Mucosa of gallbladder (tissue), 1 donor: ENCODE measurements around the gene FFAR4. TPM values are rescaled to one million over a fixed set of nuclear protein-coding genes. Genes with fewer than 3 reads are reported as not detected.

Source experiments
- DNase-seq: peaks from one replicate; pipeline ENCODE4 v3.0.0-alpha.2; 2020; ENCODE audit warnings: low spot score
- total RNA-seq: library from RNA; stranded (reverse); gene quantifications from one replicate; pipeline ENCODE4 v1.2.1, GENCODE V29; 2021
- donor health status: DM: no; HTN: no; CAD: no.

Gene FFAR4
- total RNA-seq, 1 donor from 2014 or later: 6.1 TPM

DNA sequence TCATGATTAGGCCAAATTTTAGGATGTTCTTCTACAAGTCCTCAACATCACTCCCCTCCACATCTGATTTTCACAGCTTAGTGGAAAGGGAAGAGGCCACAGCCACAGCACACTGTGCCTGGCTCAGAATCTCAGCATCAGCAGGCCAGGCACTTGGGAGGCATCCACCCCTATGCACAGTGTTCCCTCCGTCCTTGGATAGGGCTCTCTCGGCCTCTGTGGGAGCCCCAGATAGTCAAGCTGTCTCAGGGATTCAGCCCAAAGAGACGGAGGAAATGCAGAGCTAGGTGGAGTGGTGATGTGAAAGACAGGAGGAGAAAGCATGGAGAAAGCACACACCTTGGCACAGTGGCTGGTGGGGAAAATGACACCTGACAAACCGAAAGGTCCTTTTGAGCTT is 33.3 kb downstream of the FFAR4 start:
- DNase-seq: no peak

DNA sequence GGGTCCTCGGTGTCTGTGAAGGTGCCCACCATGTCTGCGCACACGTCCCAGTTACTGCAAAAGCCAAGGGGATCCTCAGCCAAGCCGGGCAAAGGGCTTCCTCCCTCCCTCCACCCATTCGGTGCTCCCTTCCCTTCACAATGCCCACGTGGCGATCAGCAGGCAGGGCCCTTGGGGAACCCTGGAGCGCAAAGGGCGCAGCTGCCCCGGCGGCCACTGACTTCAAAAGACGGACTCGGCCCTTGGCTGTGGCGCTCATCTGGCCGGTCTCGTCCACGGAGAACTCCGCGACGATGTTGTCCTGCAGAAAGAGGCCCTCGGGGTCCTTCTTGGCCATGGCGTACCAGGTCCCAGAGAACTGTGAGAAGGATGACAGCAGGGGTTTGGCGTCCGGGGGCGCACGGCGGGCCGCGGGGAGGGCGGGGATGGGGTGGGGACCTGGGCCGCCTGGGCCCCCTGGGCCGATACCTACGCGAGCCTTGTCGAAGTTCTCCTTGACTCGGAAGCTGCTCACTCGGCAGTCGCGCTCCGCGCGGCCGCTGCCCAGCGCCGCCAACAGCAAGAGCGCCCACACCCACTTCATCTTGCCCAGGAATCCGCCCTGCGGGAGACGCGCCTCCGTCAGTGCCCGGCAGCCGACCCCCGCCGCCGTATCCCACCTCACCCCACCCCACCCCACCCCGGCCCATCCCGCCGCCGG is 34.1 kb downstream of the FFAR4 start:
- peak; percentile 35 for DNase-seq

DNA sequence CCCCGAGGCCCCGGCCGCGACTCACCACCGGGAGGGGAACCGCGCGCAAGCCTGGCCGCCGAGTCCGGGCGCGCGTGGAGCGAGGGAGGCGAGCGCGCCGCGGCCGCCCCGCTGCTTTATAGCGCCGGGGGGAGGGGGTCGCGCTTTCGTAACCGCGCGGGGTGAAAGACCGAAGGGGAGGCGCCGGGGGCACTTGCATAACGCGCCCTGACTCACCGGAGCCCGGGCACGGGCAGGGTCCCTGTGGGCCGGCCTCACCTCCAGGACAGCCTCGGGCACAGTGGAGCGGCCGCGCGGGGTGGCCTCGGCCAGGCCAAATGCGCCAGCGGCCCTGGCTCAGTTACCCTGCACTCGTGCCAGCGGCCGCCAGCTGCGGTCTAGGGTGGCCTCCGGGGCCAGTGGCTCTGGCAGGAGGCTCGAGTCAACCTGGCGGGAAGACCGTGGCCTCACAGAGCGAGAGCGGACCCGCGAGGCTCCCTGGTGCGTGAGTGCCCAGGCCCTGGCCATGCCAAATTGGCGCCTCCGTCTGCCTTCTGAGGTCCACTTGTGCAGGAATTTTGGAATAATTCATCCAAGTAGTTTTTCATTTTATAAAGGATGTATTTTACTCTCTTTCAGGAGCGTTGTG is 34.8 kb downstream of the FFAR4 start, which contains the start of gene RBP4:
Gene RBP4 (minus strand): TSS at position 90 of the 628 bp plus-strand sequence. CDS start 207 bp downstream, outside the sequence.
- no peak for DNase-seq

DNA sequence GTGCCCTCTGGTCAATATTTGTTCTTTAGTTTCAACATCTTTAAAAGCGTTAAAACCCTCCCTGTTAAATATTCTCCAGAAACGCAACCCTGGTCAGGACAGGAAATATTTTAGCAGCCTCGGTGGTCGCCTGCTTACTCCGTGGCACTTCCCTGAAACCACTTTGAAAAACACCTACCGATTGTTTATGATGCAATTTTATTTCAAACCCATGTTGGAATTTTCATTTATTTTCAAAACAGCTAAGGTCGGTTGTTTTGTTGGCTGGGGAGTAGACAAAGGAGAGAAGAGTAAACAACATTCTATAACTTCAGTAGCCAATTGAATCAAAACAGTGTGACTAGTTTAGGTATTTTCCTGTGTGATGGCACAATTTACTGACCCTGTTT is 35.3 kb downstream of the FFAR4 start:
- DNase-seq: no peak

GRCh38 chr10:93603023-93603422 is 36.6 kb downstream of the FFAR4 start:
- DNase-seq: no peak

GRCh38 chr10:93604146-93604545 is 37.7 kb downstream of the FFAR4 start:
- no peak for DNase-seq

GRCh38 chr10:93608421-93608820 is 42.0 kb downstream of the FFAR4 start:
- DNase-seq: no peak

- no peak for DNase-seq
Observed at GRCh38 chr10:93612311-93612710, 45.8 kb downstream of the FFAR4 start, which contains the start of gene PDE6C. Gene PDE6C (plus strand): TSS chr10:93612537. CDS start chr10:93612726, 189 bp downstream.

GRCh38 chr10:93613126-93613525 is 46.7 kb downstream of the FFAR4 start:
- no peak for DNase-seq

GRCh38 chr10:93614101-93614825 is 47.8 kb downstream of the FFAR4 start:
- DNase-seq: no peak

GRCh38 chr10:93615576-93616235 is 49.2 kb downstream of the FFAR4 start:
- no peak for DNase-seq

DNA sequence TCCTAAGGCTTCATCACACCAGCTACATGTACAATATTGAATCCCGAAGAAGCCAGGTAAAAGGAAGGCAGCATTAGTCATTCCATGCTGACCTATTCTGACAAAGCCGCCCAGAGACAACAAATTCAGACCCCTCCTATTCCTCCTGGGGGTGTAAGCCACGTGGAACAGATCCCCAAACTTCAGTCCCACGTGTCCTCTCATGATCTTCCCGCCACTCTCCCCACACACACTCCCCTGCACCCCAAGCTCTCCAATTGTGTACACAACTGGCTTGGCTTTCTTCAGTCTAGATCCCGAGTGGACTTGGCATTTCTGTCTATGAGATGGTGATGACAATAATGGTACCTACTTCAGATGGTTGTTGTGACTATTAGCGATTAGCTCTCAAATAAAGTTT is 54.5 kb downstream of the FFAR4 start:
- DNase-seq: no peak

GRCh38 chr10:93622942-93623341 is 56.5 kb downstream of the FFAR4 start:
- no peak for DNase-seq

- DNase-seq: no peak
Observed at GRCh38 chr10:93628858-93629257, 62.4 kb downstream of the FFAR4 start.

GRCh38 chr10:93629647-93630305 is 63.3 kb downstream of the FFAR4 start:
- DNase-seq: no peak

GRCh38 chr10:93630625-93631557 is 64.4 kb downstream of the FFAR4 start:
- no peak for DNase-seq
